HG03439 (cell line): ENCODE results near the gene EXOC6B.

Source experiments
- ATAC-seq: cut with Tn5 transposase; IDR thresholded peaks from one replicate; pipeline ENCODE4 v1.9.1; 2021; ENCODE audit warnings: mild to moderate bottlenecking, moderate library complexity; ENCODE audit not compliant: unreplicated experiment

Gene EXOC6B

DNA sequence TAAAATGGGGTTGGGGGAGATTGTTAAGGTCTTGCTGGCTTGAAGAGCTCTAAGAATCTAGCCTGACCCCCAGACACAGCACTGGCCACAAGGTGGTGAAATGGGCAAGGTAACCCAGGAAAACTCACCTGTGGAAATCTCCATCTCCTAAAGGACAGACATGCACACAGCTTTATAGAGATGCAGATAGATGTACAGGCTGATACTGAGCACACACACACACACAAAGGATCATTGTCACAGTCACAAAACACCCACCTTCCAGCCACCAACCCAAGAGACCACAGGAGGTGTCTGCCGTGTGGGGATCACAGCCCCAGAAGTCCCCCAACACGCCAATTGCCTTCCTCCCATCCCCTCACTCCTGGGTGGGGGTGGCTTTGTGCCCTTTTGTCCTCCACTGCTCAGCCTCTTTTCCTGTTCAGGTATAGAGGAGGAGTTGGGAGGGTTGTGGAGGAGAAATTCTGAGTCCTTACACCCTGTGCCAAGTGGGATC, 674.9 kb downstream of the EXOC6B start:
- no peak for ATAC-seq

DNA sequence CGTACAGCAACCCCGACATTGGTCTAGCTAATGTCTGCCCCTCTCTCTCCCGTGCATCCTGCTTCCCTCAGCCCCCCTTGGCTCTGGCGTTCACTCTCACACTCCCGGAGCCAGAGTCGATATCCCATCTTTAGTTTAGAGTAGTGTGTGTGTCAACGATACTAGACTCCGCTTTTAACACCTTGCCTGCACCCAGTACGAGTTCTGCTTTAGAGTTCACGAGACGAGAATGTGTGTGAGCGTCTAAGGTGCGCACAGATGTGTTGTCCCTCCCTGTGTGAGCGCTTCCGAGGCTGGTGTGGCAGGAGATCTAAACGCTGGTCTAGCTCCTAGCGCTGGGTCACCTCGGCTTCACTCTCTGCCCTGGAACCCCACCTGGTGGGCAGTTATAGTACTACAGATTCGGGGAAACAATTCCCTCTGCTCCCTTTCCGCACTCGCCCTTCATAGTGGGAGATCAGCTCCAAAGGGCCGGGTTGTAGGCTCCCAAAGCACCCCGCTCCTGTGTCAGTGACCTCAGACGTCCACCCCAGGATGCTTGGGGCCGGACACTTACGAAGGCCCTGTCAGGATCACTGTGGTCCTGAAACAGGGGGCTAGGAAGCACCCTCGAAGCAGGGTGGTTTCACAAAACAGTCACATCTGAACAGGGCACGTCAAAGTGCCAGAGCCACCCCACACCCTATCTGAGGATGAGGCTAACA, 675.5 kb downstream of the EXOC6B start:
- ATAC-seq = peak; percentile 80

- no peak for ATAC-seq
These were observed 676.2 kb downstream of the EXOC6B start for GRCh38 chr2:72149556-72150156.

- no peak for ATAC-seq
These were observed 676.8 kb downstream of the EXOC6B start for GRCh38 chr2:72148837-72149555.

DNA sequence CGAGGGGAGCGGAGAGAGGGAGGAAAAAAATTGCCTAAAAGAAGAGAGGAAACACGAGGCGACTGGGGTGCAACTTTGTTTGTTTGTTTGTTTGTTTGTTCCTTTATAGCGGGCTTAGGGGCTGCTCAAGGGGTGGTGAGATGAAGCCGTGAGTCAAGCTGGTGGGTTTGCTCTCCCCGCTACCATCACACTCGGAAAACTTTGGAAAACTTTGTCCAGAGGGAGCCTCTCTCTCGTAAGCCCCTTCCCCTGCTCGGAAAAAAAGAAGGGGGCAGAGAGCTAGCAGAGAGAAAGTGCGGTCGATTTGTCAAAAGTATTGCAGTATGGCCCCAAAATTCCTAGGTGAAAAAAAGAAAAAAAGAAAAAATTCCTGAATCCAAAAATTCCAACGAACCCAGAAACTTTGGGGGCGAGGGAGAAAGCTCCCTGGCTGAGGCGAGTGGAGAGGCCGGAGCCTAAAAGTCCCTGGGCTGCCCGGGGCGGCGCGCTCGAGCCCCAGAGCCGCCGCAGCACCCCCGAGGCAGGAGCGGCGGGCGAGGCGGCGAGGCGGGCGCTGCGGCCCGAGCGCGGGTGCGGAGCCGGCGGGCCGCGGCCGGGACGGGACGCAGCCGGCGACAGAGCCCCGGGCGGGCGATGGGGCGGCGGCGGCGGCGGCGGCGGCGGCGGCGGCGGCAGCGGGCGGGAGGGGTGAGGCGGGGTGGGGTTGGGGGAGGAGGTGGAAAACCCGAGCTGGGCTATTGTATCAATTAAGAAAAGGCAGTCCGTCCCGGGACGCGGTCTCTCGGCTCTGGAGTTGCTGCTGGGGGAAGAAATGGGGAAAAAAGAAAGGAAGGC, 677.6 kb downstream of the EXOC6B start:
- ATAC-seq = no peak

- ATAC-seq = no peak
These were observed 678.4 kb downstream of the EXOC6B start, which contains the start of gene CYP26B1 for GRCh38 chr2:72147303-72147971. TSS of gene CYP26B1 (minus strand) at chr2:72147862. CDS start at chr2:72147834, 28 bp downstream.

- ATAC-seq = no peak
These were observed 679.2 kb downstream of the EXOC6B start for GRCh38 chr2:72146347-72147302.

DNA sequence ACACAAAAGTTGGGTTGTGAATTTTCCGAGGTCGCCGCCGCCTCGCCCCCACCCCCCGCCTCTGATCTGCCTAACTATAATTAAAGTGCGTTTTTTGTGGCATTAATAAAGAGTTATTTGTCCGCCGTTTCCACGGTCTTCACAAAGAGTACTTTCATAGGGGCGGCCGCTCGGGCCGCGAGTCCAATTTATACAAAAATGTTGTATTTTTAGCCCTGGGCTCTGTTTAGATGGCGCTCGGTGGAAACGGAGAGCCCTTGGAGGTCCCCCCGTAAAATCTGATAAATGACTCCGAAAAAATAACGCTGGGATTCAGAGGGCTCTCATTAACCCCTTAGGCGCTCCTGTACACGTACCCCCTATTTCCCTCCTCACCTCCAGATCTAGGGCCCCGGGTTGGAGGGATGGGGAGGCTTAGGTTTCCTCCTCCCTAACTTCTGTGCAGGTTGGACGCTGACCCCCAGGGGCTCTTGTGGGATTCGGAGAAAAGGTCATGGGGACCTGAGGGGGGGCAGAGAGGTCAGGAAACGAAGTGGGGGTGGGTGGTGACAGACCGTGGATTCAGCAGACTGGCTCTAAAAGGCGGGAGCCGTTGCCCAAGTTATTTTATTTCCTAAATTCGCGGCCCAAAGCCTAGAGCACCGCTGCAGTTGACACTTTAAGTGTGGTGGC, 680.0 kb downstream of the EXOC6B start:
- no peak for ATAC-seq

- ATAC-seq = no peak
These were observed 680.6 kb downstream of the EXOC6B start for GRCh38 chr2:72145289-72145657.

DNA sequence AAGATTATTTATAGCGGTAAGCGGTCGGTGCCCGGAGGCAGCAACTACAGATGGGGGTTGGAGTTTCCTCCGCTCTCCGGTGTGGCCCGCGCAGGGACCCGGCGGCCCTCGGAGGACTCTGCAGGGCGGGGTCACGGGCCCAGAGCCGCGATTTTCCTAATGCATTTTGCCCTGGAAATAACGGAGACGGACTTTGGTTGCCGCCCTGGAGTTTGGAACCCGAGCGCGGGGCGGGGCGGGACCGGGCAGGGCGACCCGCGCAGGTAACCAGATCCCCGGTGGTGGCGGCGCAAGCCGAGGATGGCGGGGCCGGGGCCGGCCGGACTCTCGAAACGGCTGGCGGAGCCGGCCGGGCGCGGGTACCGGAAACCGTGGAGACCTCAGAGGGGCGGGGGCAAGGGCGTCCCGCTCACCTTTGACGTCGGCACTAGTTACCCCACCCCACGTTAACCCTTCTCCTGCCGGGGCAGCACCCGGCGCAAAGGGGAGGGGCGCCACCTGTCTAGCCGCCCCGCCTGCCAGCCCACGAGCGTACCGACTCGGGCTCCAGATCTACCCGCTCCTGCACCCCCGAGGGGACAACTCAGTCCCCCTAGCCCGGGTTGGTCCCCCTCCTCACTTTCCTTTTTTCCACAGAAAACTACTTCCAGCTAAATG, 681.1 kb downstream of the EXOC6B start:
- no peak for ATAC-seq

- ATAC-seq = no peak
These were observed 681.6 kb downstream of the EXOC6B start for GRCh38 chr2:72144274-72144631.

GRCh38 chr2:72143441-72144273, 682.2 kb downstream of the EXOC6B start:
- no peak for ATAC-seq

- ATAC-seq = no peak
These were observed 683.0 kb downstream of the EXOC6B start for GRCh38 chr2:72142570-72143440.

GRCh38 chr2:72141881-72142451, 683.9 kb downstream of the EXOC6B start:
- no peak for ATAC-seq

- ATAC-seq = no peak
These were observed 684.7 kb downstream of the EXOC6B start for GRCh38 chr2:72141032-72141645.

- ATAC-seq = no peak
These were observed 685.2 kb downstream of the EXOC6B start for GRCh38 chr2:72140621-72140960.
